HG03378 (cell line): ENCODE data around the gene UBN2.

Experiments
- ATAC-seq: cut with Tn5 transposase; IDR thresholded peaks from one replicate; pipeline ENCODE4 v1.9.1; 2021; ENCODE audit warnings: mild to moderate bottlenecking, moderate library complexity; ENCODE audit not compliant: unreplicated experiment

Gene UBN2

DNA sequence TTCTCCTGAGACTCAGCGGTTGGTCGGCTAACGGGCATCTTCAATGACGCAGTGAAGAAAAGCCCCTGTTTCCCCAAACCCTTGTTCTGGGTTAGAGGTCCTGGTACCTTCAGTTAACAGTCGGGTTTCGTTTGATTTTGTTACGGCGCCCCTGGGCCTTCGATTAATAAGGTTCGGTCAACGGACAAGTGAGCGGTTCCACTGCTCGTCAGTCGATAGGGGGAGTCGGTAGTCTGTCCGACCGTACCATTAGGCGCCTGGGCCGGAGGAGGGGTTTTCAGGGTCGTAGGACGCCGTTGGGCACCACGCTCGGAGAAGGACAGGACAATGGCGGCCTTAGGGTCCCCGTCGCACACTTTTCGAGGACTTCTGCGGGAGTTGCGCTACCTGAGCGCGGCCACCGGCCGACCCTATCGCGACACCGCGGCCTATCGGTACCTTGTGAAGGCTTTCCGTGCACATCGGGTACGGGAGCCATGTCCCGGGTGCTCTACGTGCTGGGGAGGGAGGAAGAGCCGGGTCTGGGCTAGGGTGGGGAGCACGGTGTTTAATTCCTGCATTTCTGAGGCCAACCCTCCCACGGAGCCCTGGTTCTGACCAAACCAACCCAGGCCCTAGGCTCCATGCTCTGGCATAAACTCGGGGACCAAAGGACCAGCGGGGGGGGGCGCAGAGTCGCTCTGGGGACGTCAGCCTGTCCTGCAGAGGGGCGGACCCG, 110.2 kb downstream of the UBN2 start, which contains the start of gene FMC1:
Gene FMC1 (plus strand): TSS at position 280 of the 718 bp plus-strand sequence. CDS start 48 bp downstream, at position 328.
- peak; percentile 39 for ATAC-seq

DNA sequence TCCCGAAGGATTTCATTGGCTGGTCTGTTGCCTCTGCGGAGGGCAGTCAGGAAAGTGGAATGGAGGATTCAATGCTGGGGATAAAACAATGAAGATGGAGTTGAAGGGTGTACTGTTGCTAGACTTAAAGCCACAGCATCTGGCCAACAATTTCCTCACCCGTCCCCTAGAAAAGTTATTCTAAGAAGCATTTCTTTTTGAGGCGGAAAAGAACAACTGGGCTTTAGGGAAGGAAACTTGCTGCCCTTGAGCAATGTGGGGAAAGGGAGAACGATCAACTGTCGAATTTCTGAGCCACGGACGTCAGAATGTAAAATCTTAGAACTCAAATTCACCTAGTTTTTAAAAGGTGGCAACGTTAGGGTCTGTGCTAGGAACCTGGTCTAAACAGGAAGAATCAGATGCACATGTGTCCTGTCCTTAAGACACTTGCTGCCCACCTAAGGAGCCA, 110.8 kb downstream of the UBN2 start:
- peak; percentile 39 for ATAC-seq

DNA sequence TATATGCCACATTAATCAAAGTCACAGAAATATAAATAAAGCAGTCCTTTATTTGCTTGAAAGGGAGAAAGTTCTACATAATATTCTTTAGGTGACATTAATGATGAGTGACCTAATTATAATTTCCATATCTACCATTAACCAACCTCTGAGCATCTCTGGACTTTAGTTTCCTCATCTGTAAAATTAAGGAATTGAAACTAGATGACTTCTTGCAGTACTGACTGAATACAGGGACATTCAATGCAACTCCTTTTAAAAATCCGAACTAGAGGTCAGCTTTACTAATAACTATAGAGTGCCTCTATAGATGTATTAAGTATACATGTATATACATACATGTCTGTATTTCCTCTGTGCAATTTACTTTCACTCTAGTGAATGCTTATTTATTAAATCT, 114.0 kb downstream of the UBN2 start:
- no peak for ATAC-seq

DNA sequence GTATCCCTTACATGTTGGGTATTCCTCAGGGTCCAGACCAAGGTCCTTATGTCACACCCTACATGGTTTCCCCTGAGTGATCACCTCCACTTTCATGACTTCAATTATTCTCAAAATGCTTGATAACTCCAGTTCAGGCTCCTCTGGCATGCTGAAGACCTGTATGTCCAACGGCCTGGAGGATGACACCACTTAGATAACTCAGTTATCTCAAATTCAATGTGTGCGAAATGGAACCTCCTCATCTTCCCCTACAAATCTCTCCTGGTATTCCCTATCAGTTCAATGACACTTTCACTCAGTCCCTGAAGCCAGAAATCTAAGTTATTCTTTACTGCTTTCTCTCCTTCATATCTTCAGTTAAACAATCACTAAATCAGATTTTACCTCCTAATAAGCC, 120.0 kb downstream of the UBN2 start:
- no peak for ATAC-seq

DNA sequence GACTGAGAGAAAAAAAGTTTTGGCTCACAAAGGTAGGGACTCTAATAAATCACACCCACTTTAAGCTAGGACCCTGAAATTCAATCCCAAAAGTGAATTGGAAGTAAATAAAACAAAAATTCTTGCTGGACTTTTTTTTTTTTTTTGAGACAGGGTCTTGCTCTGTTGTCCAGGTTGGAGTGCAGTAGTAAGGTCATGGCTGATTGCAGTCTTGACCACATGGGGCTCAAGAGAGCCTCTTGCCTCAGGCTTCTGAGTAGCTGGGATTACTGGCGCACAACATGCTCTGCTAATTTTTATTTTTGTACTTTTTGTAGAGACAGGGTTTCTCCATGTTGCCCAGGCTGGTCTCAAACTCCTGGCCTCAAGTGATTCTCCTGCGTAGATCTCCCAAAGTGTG, 123.7 kb downstream of the UBN2 start:
- ATAC-seq: no peak

DNA sequence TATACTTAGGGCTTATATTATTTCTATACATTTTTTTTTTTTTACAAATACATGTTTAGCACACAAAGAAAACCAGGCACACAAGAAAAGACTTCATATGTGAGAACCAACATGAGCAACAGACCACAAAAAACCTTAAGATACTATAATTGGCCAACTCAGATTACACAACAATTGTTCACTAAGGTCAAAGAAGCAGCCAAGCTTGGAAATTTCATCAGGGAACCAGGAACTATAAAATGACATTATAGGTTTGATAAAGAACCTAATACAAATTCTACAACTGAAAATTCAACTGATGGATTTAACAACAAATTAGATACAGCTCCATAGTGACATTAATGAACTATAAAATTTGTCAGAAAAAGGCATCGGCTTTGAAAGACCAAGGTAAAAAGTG, 124.3 kb downstream of the UBN2 start:
- no peak for ATAC-seq
